PC-9 (cell line): ENCODE data around the gene TDRD9. TPM values are rescaled to one million over a fixed set of nuclear protein-coding genes. Genes with fewer than 3 reads are reported as not detected.

Experiments
- BruUV-seq: library from RNA; stranded (reverse); fragments of 400-500 nt; replicated peaks from 2 replicates; lab custom pipeline; 2021; lab: Mats Ljungman, UMichigan
- CTCF ChIA-PET: fragments of 300-600 bp; sonication (Branson Sonifier 250); formaldehyde crosslinking; loops from one replicate; lab custom pipeline; 2022; ENCODE audit warnings: antibody characterized with exemption; lab: Charles Lee
- POLR2A ChIA-PET: fragments of 300-600 bp; sonication (Branson Sonifier 250); formaldehyde crosslinking; loops from one replicate; lab custom pipeline; 2022; ENCODE audit warnings: antibody characterized with exemption; ENCODE audit not compliant: unreplicated experiment; lab: Charles Lee
- DNase-seq, 2 experiments: peaks; one replicate each; pipeline versions ENCODE4 v3.0.0 to v3.0.0-alpha.2; 2015 to 2022; ENCODE audit warnings: mixed read lengths in 1 of 2
- H2AFZ ChIP-seq: fragments of 200-600 bp; sonication (generic); 2 replicates; pipeline ENCODE4 v1.8.1; 2017; ENCODE audit warnings: antibody characterized with exemption
- H3F3A ChIP-seq: fragments of 200-600 bp; sonication (generic); 2 replicates; pipeline ENCODE4 v1.8.1; 2017; ENCODE audit warnings: antibody characterized with exemption, mild to moderate bottlenecking, low read depth; ENCODE audit not compliant: insufficient read depth
- H3K27ac ChIP-seq: fragments of 200-600 bp; sonication (generic); 2 replicates; pipeline ENCODE4 v1.6.1; 2016; ENCODE audit warnings: mixed run types
- H3K27me3 ChIP-seq: fragments of 200-600 bp; sonication (generic); 2 replicates; pipeline ENCODE4 v1.6.1; 2016; ENCODE audit warnings: low read depth, mixed run types; ENCODE audit not compliant: insufficient read depth
- H3K36me3 ChIP-seq: fragments of 200-600 bp; sonication (generic); 2 replicates; pipeline ENCODE4 v1.6.1; 2016; ENCODE audit warnings: low read depth, mixed run types
- H3K4me1 ChIP-seq: fragments of 200-600 bp; sonication (generic); replicated peaks from 2 replicates; pipeline ENCODE4 v1.6.1; 2016; ENCODE audit warnings: mixed run types; ENCODE audit not compliant: insufficient read depth
- H3K4me2 ChIP-seq: fragments of 200-600 bp; sonication (generic); 2 replicates; pipeline ENCODE4 v1.6.1; 2017; ENCODE audit warnings: mixed run types
- H3K4me3 ChIP-seq: fragments of 200-600 bp; sonication (generic); 2 replicates; pipeline ENCODE4 v1.6.1; 2016; ENCODE audit warnings: mixed run types
- H3K79me2 ChIP-seq: fragments of 200-600 bp; sonication (generic); 2 replicates; pipeline ENCODE4 v1.6.1; 2017; ENCODE audit warnings: low read depth, mixed run types
- H3K9me2 ChIP-seq: fragments of 200-600 bp; sonication (generic); 2 replicates; pipeline ENCODE4 v1.8.1; 2017; ENCODE audit warnings: mild to moderate bottlenecking; ENCODE audit not compliant: insufficient read depth
- H3K9me3 ChIP-seq: fragments of 200-600 bp; sonication (generic); 2 replicates; pipeline ENCODE4 v1.8.1; 2016; ENCODE audit warnings: low read depth; ENCODE audit not compliant: insufficient read depth
- H4K20me1 ChIP-seq: fragments of 200-600 bp; sonication (generic); 2 replicates; pipeline ENCODE4 v1.8.1; 2017; ENCODE audit not compliant: insufficient read depth
- EZH2 ChIP-seq: fragments of 200-600 bp; sonication (generic); IDR thresholded peaks from 2 replicates; pipeline ENCODE4 v1.8.0; 2017; ENCODE audit warnings: antibody characterized with exemption, low read depth
- intact Hi-C: fragments of 100-400 bp; cut with micrococcal nuclease; formaldehyde crosslinking; loops from one replicate; pipeline ENCODE4 v1.10.0; 2022; ENCODE audit not compliant: unreplicated experiment
- total RNA-seq: library from RNA; stranded (reverse); gene quantifications from 2 replicates; pipeline ENCODE4 v1.2.3, GENCODE V29; 2021
- TF ChIP-seq, protein P1 (sequence below): fragments of 200-600 bp; sonication (generic); conservative IDR thresholded peaks from 2 replicates; pipeline ENCODE4 v1.6.1; 2017; ENCODE audit warnings: mixed run types, antibody characterized with exemption, mild to moderate bottlenecking, moderate library complexity

The TDRD9 gene
- total RNA-seq, 1 experiment from 2014 or later = 0.15 TPM

DNA sequence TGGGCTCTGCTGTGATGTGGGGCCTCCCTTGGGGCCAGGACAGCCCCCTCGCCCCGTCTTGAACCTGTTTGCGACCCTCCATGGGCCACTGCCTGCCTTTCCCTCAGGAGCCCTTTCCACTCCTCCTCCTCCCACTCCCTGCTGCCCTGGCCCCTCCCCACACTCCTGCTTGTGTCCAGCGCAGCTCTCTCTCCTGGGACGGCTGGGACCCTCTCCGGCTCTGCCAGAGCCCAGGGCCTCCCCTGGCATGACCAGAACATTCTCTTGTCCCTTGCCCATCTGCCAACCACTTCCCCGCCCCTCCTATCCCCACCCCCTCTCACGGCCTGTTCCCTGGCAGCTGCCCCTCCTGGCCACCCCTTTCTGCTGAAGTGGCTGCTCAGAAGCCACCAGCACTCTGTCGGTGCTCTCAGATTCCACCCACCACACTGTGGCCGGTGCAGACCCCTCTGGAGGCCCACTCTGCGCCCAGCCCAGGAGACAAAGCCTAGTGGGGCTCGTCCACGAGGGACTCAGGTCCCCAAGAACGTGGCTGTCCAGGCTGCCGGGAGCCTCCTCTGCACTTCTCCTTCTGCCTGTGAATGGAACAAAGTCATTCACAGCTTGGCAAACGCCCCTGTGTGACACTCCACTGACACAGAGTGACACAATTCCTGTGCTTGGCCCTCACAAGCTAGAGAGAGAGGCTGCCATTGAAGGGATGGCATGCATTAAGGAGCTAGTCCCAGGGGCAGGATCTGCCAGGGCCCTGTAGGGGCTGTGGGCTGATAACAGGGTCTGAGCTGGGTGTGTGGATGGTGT is 158.6 kb downstream of the TDRD9 start:
- no TSS peak for BruUV-seq
- POLR2A ChIA-PET = no interaction called here
- no peak overlapping the region for H2AFZ ChIP-seq
- no peaks in the 10 kb centered on the region for H3K79me2 ChIP-seq
- intact Hi-C loops = no loop called here
- H3K4me1 ChIP-seq = no peaks in the 10 kb centered on the region
- H3K4me2 ChIP-seq = no peak overlapping the region
- no peak overlapping the region for H3K4me3 ChIP-seq
- CTCF ChIA-PET = no interaction called here
- TF ChIP-seq EZH2 = no peak
- TF ChIP-seq, protein P1, sequence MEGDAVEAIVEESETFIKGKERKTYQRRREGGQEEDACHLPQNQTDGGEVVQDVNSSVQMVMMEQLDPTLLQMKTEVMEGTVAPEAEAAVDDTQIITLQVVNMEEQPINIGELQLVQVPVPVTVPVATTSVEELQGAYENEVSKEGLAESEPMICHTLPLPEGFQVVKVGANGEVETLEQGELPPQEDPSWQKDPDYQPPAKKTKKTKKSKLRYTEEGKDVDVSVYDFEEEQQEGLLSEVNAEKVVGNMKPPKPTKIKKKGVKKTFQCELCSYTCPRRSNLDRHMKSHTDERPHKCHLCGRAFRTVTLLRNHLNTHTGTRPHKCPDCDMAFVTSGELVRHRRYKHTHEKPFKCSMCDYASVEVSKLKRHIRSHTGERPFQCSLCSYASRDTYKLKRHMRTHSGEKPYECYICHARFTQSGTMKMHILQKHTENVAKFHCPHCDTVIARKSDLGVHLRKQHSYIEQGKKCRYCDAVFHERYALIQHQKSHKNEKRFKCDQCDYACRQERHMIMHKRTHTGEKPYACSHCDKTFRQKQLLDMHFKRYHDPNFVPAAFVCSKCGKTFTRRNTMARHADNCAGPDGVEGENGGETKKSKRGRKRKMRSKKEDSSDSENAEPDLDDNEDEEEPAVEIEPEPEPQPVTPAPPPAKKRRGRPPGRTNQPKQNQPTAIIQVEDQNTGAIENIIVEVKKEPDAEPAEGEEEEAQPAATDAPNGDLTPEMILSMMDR = no peak
- no peaks in the 10 kb centered on the region for H3K36me3 ChIP-seq
- no peaks in the 10 kb centered on the region for H3F3A ChIP-seq
- H3K9me2 ChIP-seq = no peaks in the 10 kb centered on the region
- H3K27ac ChIP-seq = no peak overlapping the region
- H3K27me3 ChIP-seq = no peaks in the 10 kb centered on the region
- H4K20me1 ChIP-seq = no peaks in the 10 kb centered on the region
- no peaks in the 10 kb centered on the region for H3K9me3 ChIP-seq
- DNase-seq = no peak

DNA sequence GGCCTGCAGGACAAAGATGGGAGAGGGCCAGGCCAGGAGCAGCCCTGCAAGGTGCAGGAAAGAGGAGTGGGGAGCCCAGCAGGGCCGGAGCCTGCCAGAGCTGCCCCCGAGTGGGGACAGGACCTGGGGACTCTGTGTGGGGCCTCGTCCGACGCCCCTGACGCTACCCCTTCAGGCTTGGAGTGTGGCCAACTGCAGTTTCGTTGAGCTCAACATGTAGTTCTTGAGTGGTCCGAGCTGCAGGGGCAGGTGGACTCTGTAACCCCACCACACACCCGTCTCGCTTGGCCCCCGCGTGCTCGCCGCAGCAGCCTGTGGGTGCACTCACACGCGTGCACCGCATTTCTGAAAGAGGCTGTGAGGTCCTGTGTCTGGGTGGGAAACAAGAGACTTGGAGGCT is 159.2 kb downstream of the TDRD9 start:
- ChIA-PET POLR2A (no interaction called here), CTCF (no interaction called here)
- Histone ChIP-seq H4K20me1 (no peaks in the 10 kb centered on the region), H3K4me3 (no peak overlapping the region), H3K4me1 (no peaks in the 10 kb centered on the region), H3K79me2 (no peaks in the 10 kb centered on the region), H3K27ac (no peak overlapping the region), H3K27me3 (no peaks in the 10 kb centered on the region), H3K36me3 (no peaks in the 10 kb centered on the region), H3K9me3 (no peaks in the 10 kb centered on the region), H2AFZ (no peak overlapping the region), H3K4me2 (no peak overlapping the region), H3K9me2 (no peaks in the 10 kb centered on the region), H3F3A (no peaks in the 10 kb centered on the region)
- intact Hi-C loops = no loop called here
- no TSS peak for BruUV-seq
- DNase-seq = no peak
- TF ChIP-seq, protein P1 = no peak
- TF ChIP-seq EZH2 = no peak

DNA sequence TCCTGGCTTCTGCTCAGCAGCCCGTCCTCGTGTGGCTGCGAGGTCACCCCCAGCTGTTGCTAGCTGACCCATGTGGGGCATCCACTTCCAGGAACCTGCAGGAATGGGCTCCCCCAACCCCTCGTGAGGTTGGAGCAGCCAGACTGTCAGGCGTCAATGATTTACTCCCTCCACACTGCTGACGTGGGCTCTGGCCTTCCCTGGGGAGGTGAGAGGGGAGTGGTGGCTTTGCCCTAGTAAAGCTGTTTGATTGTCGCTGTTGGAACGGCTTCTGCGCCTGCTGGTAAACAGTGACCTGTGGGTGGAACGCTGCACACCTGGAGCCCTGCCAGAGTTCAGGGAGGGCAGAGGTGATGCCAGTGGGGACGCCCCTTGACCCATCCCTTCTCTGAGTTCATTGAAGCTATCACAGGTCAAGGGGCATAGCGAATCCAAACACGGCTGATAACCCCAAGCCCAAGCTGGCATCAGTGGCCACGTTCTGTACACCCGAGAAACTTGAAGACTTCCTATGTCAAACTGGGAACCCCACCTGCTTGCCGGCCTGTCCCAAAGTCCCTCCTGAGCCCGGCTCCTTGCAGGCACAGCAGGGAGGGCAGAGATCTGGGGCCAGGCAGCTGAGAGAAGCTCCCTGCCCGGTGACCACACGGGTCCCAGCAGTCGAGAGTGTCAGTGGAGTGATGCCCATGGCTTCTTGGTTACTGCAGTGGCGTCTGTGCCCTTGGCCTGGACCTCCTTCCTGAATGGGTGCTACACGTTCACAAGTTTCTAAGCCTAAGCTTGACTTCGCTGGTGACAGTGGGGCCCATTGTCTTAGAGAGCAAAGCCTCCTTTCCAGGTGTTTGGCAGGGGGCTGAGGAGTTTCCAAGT is 160.0 kb downstream of the TDRD9 start:
- intact Hi-C loops = no loop called here
- Histone ChIP-seq H3F3A (no peaks in the 10 kb centered on the region), H3K9me3 (no peaks in the 10 kb centered on the region), H3K79me2 (no peaks in the 10 kb centered on the region), H3K4me1 (no peaks in the 10 kb centered on the region), H2AFZ (no peak overlapping the region), H3K4me3 (no peak overlapping the region), H3K27me3 (no peaks in the 10 kb centered on the region), H3K9me2 (no peaks in the 10 kb centered on the region), H4K20me1 (no peaks in the 10 kb centered on the region), H3K36me3 (no peaks in the 10 kb centered on the region), H3K27ac (no peak overlapping the region), H3K4me2 (no peak overlapping the region)
- CTCF ChIA-PET = no interaction called here
- DNase-seq = no peak
- TF ChIP-seq, protein P1 = no peak
- TF ChIP-seq EZH2 = no peak
- no TSS peak for BruUV-seq
- POLR2A ChIA-PET = no interaction called here
